Esophagus (tissue), 2 donors: ENCODE measurements around the gene ADAMTS19. TPM values are rescaled to one million over a fixed set of nuclear protein-coding genes. Genes with fewer than 3 reads are reported as not detected.

Experiments
- H3K27ac ChIP-seq, 2 donors: one replicate each; pipeline ENCODE4 v1.5.1; 2013; ENCODE audit warnings: low read depth in 2 of 2, mild to moderate bottlenecking in 2 of 2, inconsistent platforms in 1 of 2, low read length in 1 of 2, moderate library complexity in 1 of 2
- H3K27me3 ChIP-seq, 2 donors: one replicate each; pipeline ENCODE4 v1.6.1; 2013; ENCODE audit warnings: low read length in 2 of 2, control low read depth in 1 of 2, mild to moderate bottlenecking in 1 of 2; ENCODE audit not compliant: insufficient read depth in 2 of 2, control insufficient read depth in 1 of 2
- H3K36me3 ChIP-seq, 2 donors: one replicate each; pipeline ENCODE4 v1.6.1; 2013; ENCODE audit warnings: low read length in 1 of 2; ENCODE audit not compliant: control insufficient read depth in 2 of 2, insufficient read depth in 2 of 2
- H3K4me1 ChIP-seq, 2 donors: one replicate each; pipeline ENCODE4 v1.6.1; 2013; ENCODE audit warnings: low read length in 1 of 2; ENCODE audit not compliant: control insufficient read depth in 2 of 2, insufficient read depth in 2 of 2
- H3K4me3 ChIP-seq, 2 donors: one replicate each; pipeline ENCODE4 v1.5.1; 2013; ENCODE audit warnings: low read length in 2 of 2, mild to moderate bottlenecking in 2 of 2, low read depth in 1 of 2, moderate library complexity in 1 of 2
- H3K9me3 ChIP-seq, 2 donors: one replicate each; pipeline ENCODE4 v1.6.1; 2013; ENCODE audit warnings: mild to moderate bottlenecking in 2 of 2, low read depth in 1 of 2, low read length in 1 of 2, moderate library complexity in 1 of 2; ENCODE audit not compliant: control insufficient read depth in 2 of 2, insufficient read depth in 1 of 2
- WGBS, 2 donors: extraction: QIAGEN DNeasy Blood & Tissue Kit; methylation state at CpG; one replicate each; pipeline ENCODE4 v1.1.7; 2013; 5-methylcytosine and 5-hydroxymethylcytosine counted together
- polyA plus RNA-seq, 2 donors: library from polyadenylated mRNA; stranded (reverse); fragments of 200-250 nt; gene quantifications; one replicate each; pipeline ENCODE4 v1.2.3, GENCODE V29; 2013
- donor health status: healthy with polysubstance abuse.
- donor health status: Bipolar disorder and iron deficiency.

Gene ADAMTS19
- polyA plus RNA-seq, 2 donors, result 0.02 to 0.07 TPM

- H3K36me3 ChIP-seq, result no peaks in the 10 kb centered on the region
- no peaks in the 10 kb centered on the region for H3K4me1 ChIP-seq
- no peaks in the 10 kb centered on the region for H3K9me3 ChIP-seq
- H3K27ac ChIP-seq, result no peak overlapping the region
- no peak overlapping the region for H3K4me3 ChIP-seq
- WGBS, 2 donors, result 0 to 1% methylated on average over 3 of the region's 3 CpGs
- no peaks in the 10 kb centered on the region for H3K27me3 ChIP-seq
Observed at GRCh38 chr5:129767927-129768380, 307.9 kb downstream of the ADAMTS19 start.

DNA sequence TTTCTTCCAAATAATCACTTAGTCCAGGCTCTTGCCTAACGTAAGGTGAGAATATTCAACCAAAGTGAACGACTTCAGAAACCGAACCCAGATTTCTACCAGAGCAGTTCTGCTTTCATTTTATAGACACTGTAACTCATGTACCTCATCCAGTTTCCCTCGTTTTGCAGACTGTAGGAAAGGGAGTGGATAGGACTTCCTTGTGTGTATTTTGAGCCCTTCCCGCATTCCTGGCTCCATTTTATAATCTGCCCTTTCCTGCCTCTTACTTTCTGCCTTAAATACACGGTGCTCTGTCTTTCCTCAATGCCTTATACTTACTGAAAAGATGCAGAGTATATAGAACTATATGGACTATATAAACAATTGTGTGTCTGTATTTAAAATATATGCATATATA, 308.6 kb downstream of the ADAMTS19 start:
- Histone ChIP-seq H3K4me1 (no peaks in the 10 kb centered on the region), H3K27ac (no peak overlapping the region), H3K4me3 (no peak overlapping the region), H3K27me3 (no peaks in the 10 kb centered on the region), H3K36me3 (no peaks in the 10 kb centered on the region), H3K9me3 (no peaks in the 10 kb centered on the region)
- WGBS, 2 donors, result 70 to 74% methylated on average over 6 of the region's 6 CpGs

DNA sequence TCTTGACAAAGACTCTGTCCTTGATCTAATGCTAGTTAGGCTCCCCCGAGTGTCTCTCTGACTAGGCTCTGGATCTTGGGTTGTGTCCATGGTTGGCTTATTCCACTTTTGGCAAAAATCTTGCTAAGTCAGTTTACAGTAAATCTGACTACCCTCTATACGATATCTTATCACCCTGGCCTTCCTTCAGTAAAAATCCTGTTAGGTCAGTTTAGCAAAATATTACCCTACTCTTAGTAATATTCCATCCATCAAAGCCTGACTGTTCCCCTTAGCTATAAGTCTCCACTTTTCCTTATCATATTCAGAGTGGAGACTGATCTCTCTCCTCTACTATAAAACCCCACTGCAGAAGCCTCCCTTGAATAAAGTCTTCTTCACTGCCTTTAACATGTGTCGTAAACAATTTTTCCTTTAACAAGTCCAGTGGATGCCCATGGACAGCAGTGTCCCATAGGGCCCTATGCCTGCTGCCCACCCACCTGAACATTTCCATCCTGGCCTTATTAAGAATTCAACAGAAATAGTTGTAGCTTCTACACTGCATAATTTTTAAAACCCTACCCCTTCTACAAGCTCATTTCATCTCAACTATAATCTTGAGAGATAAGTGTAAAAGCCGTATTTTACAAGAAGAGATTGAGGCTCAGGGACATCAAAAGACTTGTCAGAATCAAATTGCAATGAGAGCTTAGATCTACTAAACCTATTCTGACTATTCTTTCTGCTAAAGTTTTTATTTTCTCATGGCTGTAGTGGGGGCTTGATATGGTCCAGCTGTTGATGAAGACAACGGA, 310.1 kb downstream of the ADAMTS19 start:
- 59 to 69% methylated on average over 5 of the region's 5 CpGs for WGBS, 2 donors
- Histone ChIP-seq H3K9me3 (no peaks in the 10 kb centered on the region), H3K36me3 (no peaks in the 10 kb centered on the region), H3K27ac (no peak overlapping the region), H3K4me1 (no peaks in the 10 kb centered on the region), H3K27me3 (no peaks in the 10 kb centered on the region), H3K4me3 (no peak overlapping the region)

DNA sequence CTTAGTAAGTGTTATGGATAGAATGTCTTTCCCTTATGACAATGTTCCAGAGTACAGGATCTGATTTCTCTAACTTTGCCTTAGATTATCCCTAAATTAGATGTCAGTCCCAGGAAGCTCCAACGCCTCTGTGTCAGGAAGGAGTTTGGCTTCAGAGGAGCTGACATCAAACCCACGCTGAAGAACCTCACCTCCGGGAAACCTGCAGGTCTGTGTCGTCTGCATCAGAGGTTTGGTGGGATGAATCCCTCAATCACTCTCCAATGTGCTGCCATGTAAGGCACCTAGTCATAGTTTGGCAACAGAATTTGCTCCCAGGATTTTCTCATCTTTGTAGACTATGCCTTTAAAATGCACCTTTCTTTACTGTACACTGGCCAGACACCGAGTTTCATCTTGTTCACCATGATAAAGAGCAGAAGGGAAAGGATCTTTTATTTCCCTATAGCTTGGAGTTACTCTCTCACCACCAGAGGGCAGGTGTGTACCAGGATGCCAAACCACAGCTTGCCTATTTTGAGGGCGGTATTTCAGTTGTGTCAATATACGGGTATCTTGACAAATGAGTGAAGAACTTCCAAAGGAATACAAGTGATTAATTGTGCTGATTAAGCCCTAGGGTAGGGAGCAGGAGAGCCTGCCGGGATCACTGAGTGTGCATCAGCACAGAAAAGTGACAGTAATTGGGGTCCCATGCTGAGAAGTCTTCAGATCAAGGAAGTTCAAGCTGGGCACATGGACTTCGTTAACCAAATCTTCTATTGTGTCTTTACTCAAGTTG, 311.1 kb downstream of the ADAMTS19 start:
- H3K9me3 ChIP-seq, result no peaks in the 10 kb centered on the region
- H3K4me1 ChIP-seq, result no peaks in the 10 kb centered on the region
- H3K27ac ChIP-seq, result no peak overlapping the region
- H3K27me3 ChIP-seq, result no peaks in the 10 kb centered on the region
- no peaks in the 10 kb centered on the region for H3K36me3 ChIP-seq
- no peak overlapping the region for H3K4me3 ChIP-seq
- WGBS, 2 donors, result 43 to 46% methylated on average over 9 of the region's 9 CpGs

GRCh38 chr5:129773376-129773775, 313.3 kb downstream of the ADAMTS19 start:
- Histone ChIP-seq H3K27me3 (no peaks in the 10 kb centered on the region), H3K4me3 (no peak overlapping the region), H3K9me3 (no peaks in the 10 kb centered on the region), H3K36me3 (no peaks in the 10 kb centered on the region), H3K4me1 (no peaks in the 10 kb centered on the region), H3K27ac (no peak overlapping the region)
- WGBS, 2 donors, result 71 to 72% methylated on average over 5 of the region's 5 CpGs

DNA sequence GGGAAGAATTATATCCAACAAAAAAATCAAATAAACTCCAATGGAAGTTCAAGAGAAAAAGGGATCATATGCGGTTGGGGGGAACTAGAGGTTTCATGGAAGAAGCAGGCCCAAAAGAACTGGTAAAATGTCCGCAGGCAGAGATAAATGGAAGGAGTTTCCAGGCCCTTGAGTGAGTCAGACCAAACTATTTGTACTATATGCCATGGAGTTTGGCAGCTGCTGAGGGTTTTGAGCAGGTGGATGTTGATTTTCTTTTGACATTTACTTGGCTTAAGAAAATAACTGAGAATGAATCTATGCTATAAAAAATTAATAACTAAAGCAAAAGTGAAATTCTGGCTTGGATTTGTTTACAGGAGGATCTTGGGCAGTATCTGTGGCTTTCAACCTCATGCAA, 321.5 kb downstream of the ADAMTS19 start:
- no peaks in the 10 kb centered on the region for H3K36me3 ChIP-seq
- no peaks in the 10 kb centered on the region for H3K4me1 ChIP-seq
- 39 to 65% methylated on average over 2 of the region's 2 CpGs for WGBS, 2 donors
- H3K27ac ChIP-seq, result no peak overlapping the region
- H3K9me3 ChIP-seq, result no peaks in the 10 kb centered on the region
- no peak overlapping the region for H3K4me3 ChIP-seq
- H3K27me3 ChIP-seq, result no peaks in the 10 kb centered on the region
